Ishikawa (cell line): Measurements from ENCODE around the gene RNF217.

Experiments
- CEBPB ChIP-seq: IDR thresholded peaks from 2 replicates; pipeline ENCODE4 v1.6.1; 2012
- CREB1 ChIP-seq: IDR thresholded peaks from 2 replicates; pipeline ENCODE4 v1.6.1; 2012; ENCODE audit warnings: low read depth
- RAD21 ChIP-seq: IDR thresholded peaks from 2 replicates; pipeline ENCODE4 v1.6.1; 2012; ENCODE audit warnings: low read depth
- REST ChIP-seq: IDR thresholded peaks from 2 replicates; pipeline ENCODE4 v1.6.1; 2012; ENCODE audit warnings: low read depth, mild to moderate bottlenecking
- TAF1 ChIP-seq: IDR thresholded peaks from 2 replicates; pipeline ENCODE4 v1.6.1; 2012; ENCODE audit warnings: low read depth, mild to moderate bottlenecking
- USF1 ChIP-seq: IDR thresholded peaks from 2 replicates; pipeline ENCODE4 v1.6.1; 2012
- YY1 ChIP-seq: IDR thresholded peaks from 2 replicates; pipeline ENCODE4 v1.6.1; 2012; ENCODE audit warnings: low read depth

- TF ChIP-seq RAD21 (no peak), REST (no peak), TAF1 (no peak), CREB1 (no peak), CEBPB (no peak), YY1 (no peak), USF1 (no peak)
These were observed 155.6 kb downstream of the RNF217 start for GRCh38 chr6:125117818-125118217.
